A549 treated with AZD2906 at 1 μM for 4 hours (cell line): ENCODE measurements around the gene PKN2. TPM values are rescaled to one million over a fixed set of nuclear protein-coding genes. Genes with fewer than 3 reads are reported as not detected.

Experiments
- total RNA-seq: library from RNA; stranded (reverse); fragments of 200-300 nt; extraction: Qiagen RNA extraction; gene quantifications from 5 replicates; pipeline ENCODE4 v1.2.3, GENCODE V29; 2022

PKN2 gene
- 9.9 to 16.1 TPM (median 12.8 TPM) in 5 replicates for total RNA-seq

DNA sequence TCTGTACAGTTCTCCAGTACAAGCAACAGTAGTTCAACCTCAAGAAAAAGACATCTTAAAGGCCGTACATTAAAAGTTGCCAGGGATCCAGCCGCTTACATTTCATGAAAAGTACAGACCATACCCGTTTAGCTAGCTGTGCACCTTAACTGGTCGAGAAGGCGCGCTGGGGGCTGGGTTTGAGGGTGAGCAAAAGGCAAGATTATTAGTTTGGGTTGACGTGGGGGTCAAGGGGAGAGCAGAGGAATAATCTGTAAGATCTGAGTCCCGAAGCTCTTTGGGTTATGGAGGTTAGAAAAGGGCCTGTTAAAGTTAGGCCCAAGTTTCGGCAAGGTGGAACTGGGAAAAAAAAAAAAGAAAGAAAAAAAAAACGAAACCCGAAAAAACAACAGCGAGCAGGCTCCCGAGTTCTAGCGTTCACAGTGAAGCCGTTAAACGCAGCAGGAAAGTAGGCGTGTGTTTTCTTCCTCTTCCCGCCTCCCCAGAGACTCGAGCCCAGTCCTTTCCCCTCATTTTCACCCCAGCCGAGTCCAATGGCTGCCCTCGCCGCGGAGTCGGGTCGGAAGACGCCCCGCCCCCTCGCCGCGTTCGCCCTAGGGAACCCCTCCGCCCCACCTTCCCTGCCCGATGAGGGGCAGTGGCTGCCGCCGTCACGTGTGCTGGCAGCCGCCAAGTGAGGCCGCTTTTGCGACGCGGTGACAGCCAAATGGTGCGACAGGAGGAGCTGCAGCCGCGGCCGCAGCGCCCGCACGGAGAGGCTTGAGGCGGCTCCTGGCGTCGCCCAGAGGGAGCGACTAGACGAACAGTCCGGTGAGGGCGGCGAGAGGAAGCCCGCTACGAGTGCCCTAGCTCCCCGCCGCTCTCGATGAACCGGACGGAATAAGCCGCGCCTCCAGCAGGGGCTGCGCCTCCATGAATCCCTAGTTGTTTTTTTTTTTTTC, at the start of gene PKN2:
PKN2 (plus strand) TSS at position 733 of the 941 bp plus-strand sequence. CDS start 308 bp downstream, outside the sequence.

Other genes starting within 250 kb of the PKN2 start
- gene GTF2B, start 207.3 kb downstream of the PKN2 start, total RNA-seq: 23.5 to 31.1 TPM (median 23.9 TPM) in 5 replicates